ENCODE data around the gene SPSB1.

Gene SPSB1

DNA sequence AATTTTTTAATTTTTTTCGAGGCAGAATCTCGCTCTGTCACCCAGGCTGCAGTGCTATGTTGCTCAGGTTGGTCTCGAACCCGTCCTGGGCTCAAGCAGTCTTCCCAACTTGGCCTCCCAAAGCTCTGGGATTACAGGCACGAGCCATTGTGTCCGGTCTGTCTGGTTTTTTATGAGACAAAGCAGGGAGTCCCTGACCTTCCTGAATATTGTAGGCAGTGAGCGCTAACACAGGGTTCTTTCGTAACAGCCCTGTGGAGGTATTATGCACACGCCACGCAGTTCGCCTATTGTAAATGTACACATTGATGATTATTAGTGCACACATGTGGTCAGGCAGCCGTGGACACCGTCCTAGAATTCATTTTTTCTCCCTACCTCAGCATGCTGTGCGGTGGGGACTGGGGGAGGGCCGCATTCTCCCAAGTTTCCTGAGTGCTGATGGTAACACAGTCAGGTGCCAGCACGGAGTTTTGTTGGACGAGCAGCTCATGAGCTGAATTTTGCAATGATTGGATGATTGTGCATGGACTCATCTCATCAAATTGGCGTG, 19.6 kb downstream of the SPSB1 start:
- H3K4me1 ChIP-seq (ENCODE audit: control insufficient read depth, insufficient read depth, low read length): peaks cover 9% of the 10 kb centered on the region
- POLR2A ChIA-PET: interaction anchor here (0.6 kb wide), 1 partner anchor 77 kb away, joined by 3 read pairs; no protein-coding TSS in a partner anchor
- TF ChIP-seq SP7 (tag by site-specific recombination; IDR thresholded peaks at IDR 0.05) (no peak), ZBTB1 (tag by site-specific recombination; IDR thresholded peaks at IDR 0.05) (no peak), ZNF350 (tag by site-specific recombination; IDR thresholded peaks at IDR 0.05) (no peak), ZNF561 (tag by site-specific recombination; IDR thresholded peaks at IDR 0.05; ENCODE audit: borderline replicate concordance) (no peak), ZNF132 (tag by site-specific recombination; IDR thresholded peaks at IDR 0.05; ENCODE audit: borderline replicate concordance) (no peak), ZNF23 (tag by site-specific recombination; IDR thresholded peaks at IDR 0.05; ENCODE audit: borderline replicate concordance) (no peak), HOXD13 (CRISPR knock-in tag; IDR thresholded peaks at IDR 0.05; ENCODE audit: borderline replicate concordance) (no peak), ZNF677 (tag by site-specific recombination; IDR thresholded peaks at IDR 0.05) (no peak), ZNF623 (tag by site-specific recombination; IDR thresholded peaks at IDR 0.05) (no peak), ZNF664 (tag by site-specific recombination; IDR thresholded peaks at IDR 0.05) (no peak), ZNF514 (tag by site-specific recombination; IDR thresholded peaks at IDR 0.05) (no peak), ZNF571 (tag by site-specific recombination; IDR thresholded peaks at IDR 0.05) (no peak)
- TF ChIP-seq, protein P1, sequence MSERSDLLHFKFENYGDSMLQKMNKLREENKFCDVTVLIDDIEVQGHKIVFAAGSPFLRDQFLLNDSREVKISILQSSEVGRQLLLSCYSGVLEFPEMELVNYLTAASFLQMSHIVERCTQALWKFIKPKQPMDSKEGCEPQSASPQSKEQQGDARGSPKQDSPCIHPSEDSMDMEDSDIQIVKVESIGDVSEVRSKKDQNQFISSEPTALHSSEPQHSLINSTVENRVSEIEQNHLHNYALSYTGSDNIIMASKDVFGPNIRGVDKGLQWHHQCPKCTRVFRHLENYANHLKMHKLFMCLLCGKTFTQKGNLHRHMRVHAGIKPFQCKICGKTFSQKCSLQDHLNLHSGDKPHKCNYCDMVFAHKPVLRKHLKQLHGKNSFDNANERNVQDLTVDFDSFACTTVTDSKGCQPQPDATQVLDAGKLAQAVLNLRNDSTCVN (tag by site-specific recombination; optimal IDR thresholded peaks at IDR 0.05): no peak
- TF ChIP-seq, protein P2, sequence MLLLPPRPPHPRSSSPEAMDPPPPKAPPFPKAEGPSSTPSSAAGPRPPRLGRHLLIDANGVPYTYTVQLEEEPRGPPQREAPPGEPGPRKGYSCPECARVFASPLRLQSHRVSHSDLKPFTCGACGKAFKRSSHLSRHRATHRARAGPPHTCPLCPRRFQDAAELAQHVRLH (tag by site-specific recombination; IDR thresholded peaks at IDR 0.05): no peak
- TF ChIP-seq, protein P3, sequence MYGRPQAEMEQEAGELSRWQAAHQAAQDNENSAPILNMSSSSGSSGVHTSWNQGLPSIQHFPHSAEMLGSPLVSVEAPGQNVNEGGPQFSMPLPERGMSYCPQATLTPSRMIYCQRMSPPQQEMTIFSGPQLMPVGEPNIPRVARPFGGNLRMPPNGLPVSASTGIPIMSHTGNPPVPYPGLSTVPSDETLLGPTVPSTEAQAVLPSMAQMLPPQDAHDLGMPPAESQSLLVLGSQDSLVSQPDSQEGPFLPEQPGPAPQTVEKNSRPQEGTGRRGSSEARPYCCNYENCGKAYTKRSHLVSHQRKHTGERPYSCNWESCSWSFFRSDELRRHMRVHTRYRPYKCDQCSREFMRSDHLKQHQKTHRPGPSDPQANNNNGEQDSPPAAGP (tag by site-specific recombination; IDR thresholded peaks at IDR 0.05): no peak
- TF ChIP-seq, protein P4, sequence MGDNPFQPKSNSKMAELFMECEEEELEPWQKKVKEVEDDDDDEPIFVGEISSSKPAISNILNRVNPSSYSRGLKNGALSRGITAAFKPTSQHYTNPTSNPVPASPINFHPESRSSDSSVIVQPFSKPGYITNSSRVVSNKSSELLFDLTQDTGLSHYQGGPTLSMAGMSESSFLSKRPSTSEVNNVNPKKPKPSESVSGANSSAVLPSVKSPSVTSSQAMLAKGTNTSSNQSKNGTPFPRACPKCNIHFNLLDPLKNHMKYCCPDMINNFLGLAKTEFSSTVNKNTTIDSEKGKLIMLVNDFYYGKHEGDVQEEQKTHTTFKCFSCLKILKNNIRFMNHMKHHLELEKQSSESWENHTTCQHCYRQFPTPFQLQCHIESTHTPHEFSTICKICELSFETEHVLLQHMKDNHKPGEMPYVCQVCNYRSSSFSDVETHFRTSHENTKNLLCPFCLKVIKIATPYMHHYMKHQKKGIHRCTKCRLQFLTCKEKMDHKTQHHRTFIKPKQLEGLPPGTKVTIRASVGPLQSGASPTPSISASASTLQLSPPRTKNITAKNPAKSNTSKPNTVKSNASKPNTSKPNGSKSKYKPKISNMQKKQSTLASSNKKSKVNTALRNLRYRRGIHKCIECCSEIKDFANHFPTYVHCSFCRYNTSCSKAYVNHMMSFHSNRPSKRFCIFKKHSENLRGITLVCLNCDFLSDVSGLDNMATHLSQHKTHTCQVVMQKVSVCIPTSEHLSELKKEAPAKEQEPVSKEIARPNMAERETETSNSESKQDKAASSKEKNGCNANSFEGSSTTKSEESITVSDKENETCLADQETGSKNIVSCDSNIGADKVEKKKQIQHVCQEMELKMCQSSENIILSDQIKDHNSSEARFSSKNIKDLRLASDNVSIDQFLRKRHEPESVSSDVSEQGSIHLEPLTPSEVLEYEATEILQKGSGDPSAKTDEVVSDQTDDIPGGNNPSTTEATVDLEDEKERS (tag by site-specific recombination; IDR thresholded peaks at IDR 0.05): no peak

DNA sequence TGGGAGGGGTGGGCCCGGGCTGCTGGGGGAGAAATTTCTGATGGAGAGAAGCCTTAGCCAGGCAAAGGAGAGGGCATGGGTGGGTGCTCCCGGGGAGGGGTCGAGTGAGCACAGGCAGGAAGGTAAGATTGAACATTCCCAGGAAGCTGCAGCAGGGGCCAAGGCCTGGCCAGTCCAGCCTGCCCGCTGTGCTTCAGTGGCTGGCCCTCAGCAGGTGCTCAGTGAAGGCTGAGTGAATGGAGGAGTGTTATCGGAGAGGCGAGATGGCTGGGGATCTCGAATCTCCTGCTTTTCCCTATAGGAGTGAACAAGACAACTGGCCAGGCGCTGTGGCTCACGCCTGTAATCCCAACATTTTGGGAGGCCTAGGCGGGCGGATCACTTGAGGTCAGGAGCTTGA, 20.9 kb downstream of the SPSB1 start:
- ChIA-PET POLR2A (no interaction called here), CTCF (interaction anchor here (0.7 to 0.9 kb wide), 2 partner anchors 9 to 176 kb away, joined by 3 to 4 read pairs; no protein-coding TSS in a partner anchor)
- TF ChIP-seq, protein P5, sequence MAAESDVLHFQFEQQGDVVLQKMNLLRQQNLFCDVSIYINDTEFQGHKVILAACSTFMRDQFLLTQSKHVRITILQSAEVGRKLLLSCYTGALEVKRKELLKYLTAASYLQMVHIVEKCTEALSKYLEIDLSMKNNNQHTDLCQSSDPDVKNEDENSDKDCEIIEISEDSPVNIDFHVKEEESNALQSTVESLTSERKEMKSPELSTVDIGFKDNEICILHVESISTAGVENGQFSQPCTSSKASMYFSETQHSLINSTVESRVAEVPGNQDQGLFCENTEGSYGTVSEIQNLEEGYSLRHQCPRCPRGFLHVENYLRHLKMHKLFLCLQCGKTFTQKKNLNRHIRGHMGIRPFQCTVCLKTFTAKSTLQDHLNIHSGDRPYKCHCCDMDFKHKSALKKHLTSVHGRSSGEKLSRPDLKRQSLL (tag by site-specific recombination; IDR thresholded peaks at IDR 0.05): no peak
- TF ChIP-seq, protein P6, sequence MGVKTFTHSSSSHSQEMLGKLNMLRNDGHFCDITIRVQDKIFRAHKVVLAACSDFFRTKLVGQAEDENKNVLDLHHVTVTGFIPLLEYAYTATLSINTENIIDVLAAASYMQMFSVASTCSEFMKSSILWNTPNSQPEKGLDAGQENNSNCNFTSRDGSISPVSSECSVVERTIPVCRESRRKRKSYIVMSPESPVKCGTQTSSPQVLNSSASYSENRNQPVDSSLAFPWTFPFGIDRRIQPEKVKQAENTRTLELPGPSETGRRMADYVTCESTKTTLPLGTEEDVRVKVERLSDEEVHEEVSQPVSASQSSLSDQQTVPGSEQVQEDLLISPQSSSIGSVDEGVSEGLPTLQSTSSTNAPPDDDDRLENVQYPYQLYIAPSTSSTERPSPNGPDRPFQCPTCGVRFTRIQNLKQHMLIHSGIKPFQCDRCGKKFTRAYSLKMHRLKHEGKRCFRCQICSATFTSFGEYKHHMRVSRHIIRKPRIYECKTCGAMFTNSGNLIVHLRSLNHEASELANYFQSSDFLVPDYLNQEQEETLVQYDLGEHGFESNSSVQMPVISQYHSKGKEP (tag by site-specific recombination; IDR thresholded peaks at IDR 0.05): no peak
- TF ChIP-seq ZNF830 (tag by site-specific recombination; IDR thresholded peaks at IDR 0.05; ENCODE audit: low read depth) (no peak), ZIC2 (tag by site-specific recombination; IDR thresholded peaks at IDR 0.05) (peak; percentile 39), ZNF776 (tag by site-specific recombination; IDR thresholded peaks at IDR 0.05; ENCODE audit: borderline replicate concordance) (no peak), YY2 (tag by site-specific recombination; IDR thresholded peaks at IDR 0.05) (no peak)
- H3K4me3 ChIP-seq (ENCODE audit: low read depth, low read length): no peak overlapping the region
- H3K9me3 ChIP-seq (ENCODE audit: control insufficient read depth, insufficient read depth, low read depth, low read length): no peaks in the 10 kb centered on the region
- H3K36me3 ChIP-seq (ENCODE audit: control insufficient read depth in 2 of 2, insufficient read depth in 1 of 2, low read length in 2 of 2): peaks cover 0 to 3% of the 10 kb centered on the region in 2 experiments; a peak in 1 of 3 replicates
- no peak overlapping the region for H3K27ac ChIP-seq (ENCODE audit: extremely low read depth, low read depth, low read length)
- H3K4me1 ChIP-seq (ENCODE audit: control insufficient read depth, insufficient read depth, low read length): peaks cover 9% of the 10 kb centered on the region

More for the DNA sequence above, 19.6 kb downstream of the SPSB1 start:
- Histone ChIP-seq H3K4me3 (ENCODE audit: low read depth, low read length) (no peak overlapping the region), H3K9me3 (ENCODE audit: control insufficient read depth, insufficient read depth, low read depth, low read length) (no peaks in the 10 kb centered on the region), H3K27ac (ENCODE audit: extremely low read depth, low read depth, low read length) (no peak overlapping the region), H3K36me3 (ENCODE audit: control insufficient read depth in 2 of 2, insufficient read depth in 1 of 2, low read length in 2 of 2) (no peaks in the 10 kb centered on the region)
- CTCF ChIA-PET: no interaction called here
